Measurements from ENCODE around the gene ZNF491. TPM values are rescaled to one million over a fixed set of nuclear protein-coding genes. Genes with fewer than 3 reads are reported as not detected.
"Not testable (repeated sequence)": the region's sequence is repeated elsewhere in the genome, so short reads cannot be mapped to it uniquely, and the experiment has no call there.

ZNF491 gene
- polyA plus RNA-seq, 1 donor from 2014 or later = 29.8 TPM

DNA sequence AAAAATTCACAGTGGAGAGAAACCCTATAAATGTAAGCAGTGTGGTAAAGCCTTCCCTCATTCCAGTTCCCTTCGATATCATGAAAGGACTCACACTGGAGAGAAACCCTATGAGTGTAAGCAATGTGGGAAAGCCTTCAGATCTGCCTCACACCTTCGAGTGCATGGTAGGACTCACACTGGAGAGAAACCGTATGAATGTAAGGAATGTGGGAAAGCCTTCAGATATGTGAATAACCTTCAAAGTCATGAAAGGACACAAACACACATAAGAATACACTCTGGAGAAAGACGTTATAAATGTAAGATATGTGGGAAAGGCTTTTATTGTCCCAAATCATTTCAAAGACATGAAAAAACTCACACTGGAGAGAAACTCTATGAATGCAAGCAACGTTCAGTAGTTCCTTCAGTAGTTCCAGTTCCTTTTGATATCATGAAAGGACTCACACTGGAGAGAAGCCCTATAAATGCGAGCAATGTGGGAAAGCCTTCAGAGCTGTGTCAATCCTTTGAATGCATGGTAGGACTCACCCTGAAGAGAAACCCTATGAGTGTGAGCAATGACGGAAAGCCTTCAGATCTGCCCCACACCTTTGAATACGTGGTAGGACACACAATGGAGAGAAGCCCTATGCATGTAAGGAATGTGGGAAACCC lies 34.1 kb downstream of the ZNF491 start:
- no peaks in the 10 kb centered on the region for H4K20me1 ChIP-seq (ENCODE audit: insufficient read depth)
- no peak overlapping the region for H3K4me3 ChIP-seq (ENCODE audit: low read length)
- no peak overlapping the region for H3K9ac ChIP-seq (ENCODE audit: low read length)
- peaks cover 19% of the 10 kb centered on the region for H3K36me3 ChIP-seq (ENCODE audit: insufficient read depth, low read length)
- no peak overlapping the region for H3K4me2 ChIP-seq (ENCODE audit: low read length)
- H3K9me2 ChIP-seq (ENCODE audit: insufficient read depth, low read length) = no peaks in the 10 kb centered on the region
- no peaks in the 10 kb centered on the region for H3K79me2 ChIP-seq (replicated peaks; ENCODE audit: insufficient read depth, low read length)
- H3F3A ChIP-seq (ENCODE audit: insufficient read depth, low read length, poor library complexity, severe bottlenecking) = no peaks in the 10 kb centered on the region
- no peaks in the 10 kb centered on the region for H3K27me3 ChIP-seq (ENCODE audit: insufficient read depth, low read depth, low read length)
- peaks cover 21% of the 10 kb centered on the region for H3K9me3 ChIP-seq (ENCODE audit: low read length)
- H3K27ac ChIP-seq (ENCODE audit: low read length) = no peak overlapping the region
- no peak overlapping the region for H2AFZ ChIP-seq (ENCODE audit: low read depth, low read length)
- TF ChIP-seq, protein P1, sequence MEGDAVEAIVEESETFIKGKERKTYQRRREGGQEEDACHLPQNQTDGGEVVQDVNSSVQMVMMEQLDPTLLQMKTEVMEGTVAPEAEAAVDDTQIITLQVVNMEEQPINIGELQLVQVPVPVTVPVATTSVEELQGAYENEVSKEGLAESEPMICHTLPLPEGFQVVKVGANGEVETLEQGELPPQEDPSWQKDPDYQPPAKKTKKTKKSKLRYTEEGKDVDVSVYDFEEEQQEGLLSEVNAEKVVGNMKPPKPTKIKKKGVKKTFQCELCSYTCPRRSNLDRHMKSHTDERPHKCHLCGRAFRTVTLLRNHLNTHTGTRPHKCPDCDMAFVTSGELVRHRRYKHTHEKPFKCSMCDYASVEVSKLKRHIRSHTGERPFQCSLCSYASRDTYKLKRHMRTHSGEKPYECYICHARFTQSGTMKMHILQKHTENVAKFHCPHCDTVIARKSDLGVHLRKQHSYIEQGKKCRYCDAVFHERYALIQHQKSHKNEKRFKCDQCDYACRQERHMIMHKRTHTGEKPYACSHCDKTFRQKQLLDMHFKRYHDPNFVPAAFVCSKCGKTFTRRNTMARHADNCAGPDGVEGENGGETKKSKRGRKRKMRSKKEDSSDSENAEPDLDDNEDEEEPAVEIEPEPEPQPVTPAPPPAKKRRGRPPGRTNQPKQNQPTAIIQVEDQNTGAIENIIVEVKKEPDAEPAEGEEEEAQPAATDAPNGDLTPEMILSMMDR (IDR thresholded peaks at IDR 0.05; ENCODE audit: poor library complexity, severe bottlenecking) = no peak
- TF ChIP-seq, protein P2, sequence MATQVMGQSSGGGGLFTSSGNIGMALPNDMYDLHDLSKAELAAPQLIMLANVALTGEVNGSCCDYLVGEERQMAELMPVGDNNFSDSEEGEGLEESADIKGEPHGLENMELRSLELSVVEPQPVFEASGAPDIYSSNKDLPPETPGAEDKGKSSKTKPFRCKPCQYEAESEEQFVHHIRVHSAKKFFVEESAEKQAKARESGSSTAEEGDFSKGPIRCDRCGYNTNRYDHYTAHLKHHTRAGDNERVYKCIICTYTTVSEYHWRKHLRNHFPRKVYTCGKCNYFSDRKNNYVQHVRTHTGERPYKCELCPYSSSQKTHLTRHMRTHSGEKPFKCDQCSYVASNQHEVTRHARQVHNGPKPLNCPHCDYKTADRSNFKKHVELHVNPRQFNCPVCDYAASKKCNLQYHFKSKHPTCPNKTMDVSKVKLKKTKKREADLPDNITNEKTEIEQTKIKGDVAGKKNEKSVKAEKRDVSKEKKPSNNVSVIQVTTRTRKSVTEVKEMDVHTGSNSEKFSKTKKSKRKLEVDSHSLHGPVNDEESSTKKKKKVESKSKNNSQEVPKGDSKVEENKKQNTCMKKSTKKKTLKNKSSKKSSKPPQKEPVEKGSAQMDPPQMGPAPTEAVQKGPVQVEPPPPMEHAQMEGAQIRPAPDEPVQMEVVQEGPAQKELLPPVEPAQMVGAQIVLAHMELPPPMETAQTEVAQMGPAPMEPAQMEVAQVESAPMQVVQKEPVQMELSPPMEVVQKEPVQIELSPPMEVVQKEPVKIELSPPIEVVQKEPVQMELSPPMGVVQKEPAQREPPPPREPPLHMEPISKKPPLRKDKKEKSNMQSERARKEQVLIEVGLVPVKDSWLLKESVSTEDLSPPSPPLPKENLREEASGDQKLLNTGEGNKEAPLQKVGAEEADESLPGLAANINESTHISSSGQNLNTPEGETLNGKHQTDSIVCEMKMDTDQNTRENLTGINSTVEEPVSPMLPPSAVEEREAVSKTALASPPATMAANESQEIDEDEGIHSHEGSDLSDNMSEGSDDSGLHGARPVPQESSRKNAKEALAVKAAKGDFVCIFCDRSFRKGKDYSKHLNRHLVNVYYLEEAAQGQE (IDR thresholded peaks at IDR 0.05; ENCODE audit: borderline replicate concordance) = no peak
- TF ChIP-seq MXI1 (conservative IDR thresholded peaks at IDR 0.05; ENCODE audit: poor library complexity, severe bottlenecking) (no peak), EZH2 (IDR thresholded peaks at IDR 0.05; ENCODE audit: borderline replicate concordance, insufficient read depth, low read length, poor library complexity, severe bottlenecking) (no peak), SMC3 (conservative IDR thresholded peaks at IDR 0.05; ENCODE audit: poor library complexity) (no peak), TAF1 (IDR thresholded peaks at IDR 0.05; ENCODE audit: low read depth) (no peak)

DNA sequence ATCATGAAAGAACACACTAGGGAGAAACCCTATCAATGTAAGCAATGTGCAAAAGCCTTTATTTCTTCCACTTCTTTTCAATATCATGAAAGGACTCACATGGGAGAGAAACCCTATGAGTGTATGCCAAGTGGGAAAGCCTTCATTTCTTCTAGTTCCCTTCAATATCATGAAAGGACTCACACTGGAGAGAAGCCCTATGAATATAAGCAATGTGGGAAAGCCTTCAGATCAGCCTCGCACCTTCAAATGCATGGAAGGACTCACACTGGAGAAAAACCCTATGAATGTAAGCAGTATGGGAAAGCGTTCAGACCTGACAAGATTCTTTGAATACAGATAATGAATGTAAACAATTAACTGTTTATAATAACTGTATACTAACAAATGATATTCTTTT lies 35.2 kb downstream of the ZNF491 start:
- Histone ChIP-seq H3F3A (ENCODE audit: insufficient read depth, low read length, poor library complexity, severe bottlenecking) (no peaks in the 10 kb centered on the region), H3K36me3 (ENCODE audit: insufficient read depth, low read length) (peaks cover 19% of the 10 kb centered on the region), H3K4me2 (ENCODE audit: low read length) (no peak overlapping the region), H3K9me3 (ENCODE audit: low read length) (peaks cover 21% of the 10 kb centered on the region), H3K27ac (ENCODE audit: low read length) (no peak overlapping the region), H3K9me2 (ENCODE audit: insufficient read depth, low read length) (no peaks in the 10 kb centered on the region), H3K9ac (ENCODE audit: low read length) (no peak overlapping the region), H3K27me3 (ENCODE audit: insufficient read depth, low read depth, low read length) (no peaks in the 10 kb centered on the region), H4K20me1 (ENCODE audit: insufficient read depth) (no peaks in the 10 kb centered on the region), H2AFZ (ENCODE audit: low read depth, low read length) (no peak overlapping the region), H3K4me3 (ENCODE audit: low read length) (no peak overlapping the region), H3K79me2 (replicated peaks; ENCODE audit: insufficient read depth, low read length) (no peaks in the 10 kb centered on the region)
- TF ChIP-seq TAF1 (IDR thresholded peaks at IDR 0.05; ENCODE audit: low read depth) (no peak), RAD21 (conservative IDR thresholded peaks at IDR 0.05) (no peak), MXI1 (conservative IDR thresholded peaks at IDR 0.05; ENCODE audit: poor library complexity, severe bottlenecking) (no peak), EP300 (conservative IDR thresholded peaks at IDR 0.05; ENCODE audit: poor library complexity, severe bottlenecking) (no peak), SMC3 (conservative IDR thresholded peaks at IDR 0.05; ENCODE audit: poor library complexity) (no peak), POLR2AphosphoS5 (IDR thresholded peaks at IDR 0.05) (no peak), EZH2 (IDR thresholded peaks at IDR 0.05; ENCODE audit: borderline replicate concordance, insufficient read depth, low read length, poor library complexity, severe bottlenecking) (no peak)
- TF ChIP-seq, protein P2 (IDR thresholded peaks at IDR 0.05; ENCODE audit: borderline replicate concordance) = no peak
- TF ChIP-seq, protein P1 (IDR thresholded peaks at IDR 0.05; ENCODE audit: poor library complexity, severe bottlenecking) = no peak

DNA sequence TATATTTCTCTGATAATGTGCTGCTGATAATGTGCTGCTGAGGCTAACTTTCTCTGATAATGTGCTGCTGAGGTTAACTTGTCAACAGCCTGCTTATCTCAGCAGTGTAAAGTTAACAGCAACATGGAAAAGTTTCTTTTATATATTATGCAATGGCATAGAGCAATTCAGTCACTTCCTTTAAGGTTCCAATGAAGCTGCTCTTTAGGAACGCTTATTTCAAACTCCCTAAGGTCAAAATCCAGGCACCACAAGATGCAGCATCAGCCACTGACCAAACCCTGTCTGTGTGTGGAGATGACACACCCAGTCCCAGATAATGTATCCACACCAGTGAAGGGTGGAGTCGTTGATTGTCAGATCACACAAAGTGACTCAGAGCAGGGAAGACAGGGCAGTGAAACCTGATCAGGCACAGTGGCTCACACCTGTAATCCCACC lies 37.3 kb downstream of the ZNF491 start:
- not testable (repeated sequence) for H3K4me3 ChIP-seq (ENCODE audit: low read length); H2AFZ ChIP-seq (ENCODE audit: low read depth, low read length); H3K9ac ChIP-seq (ENCODE audit: low read length); H3K79me2 ChIP-seq (replicated peaks; ENCODE audit: insufficient read depth, low read length); H3F3A ChIP-seq (ENCODE audit: insufficient read depth, low read length, poor library complexity, severe bottlenecking); H3K27ac ChIP-seq (ENCODE audit: low read length); H3K4me2 ChIP-seq (ENCODE audit: low read length); H3K9me2 ChIP-seq (ENCODE audit: insufficient read depth, low read length); H4K20me1 ChIP-seq (ENCODE audit: insufficient read depth); H3K27me3 ChIP-seq (ENCODE audit: insufficient read depth, low read depth, low read length)
- H3K36me3 ChIP-seq (ENCODE audit: insufficient read depth, low read length) = peaks cover 19% of the 10 kb centered on the region
- H3K9me3 ChIP-seq (ENCODE audit: low read length) = peaks cover 21% of the 10 kb centered on the region

Measured in neural cell (in vitro differentiated cells).